PC-9 (cell line): ENCODE measurements around the gene CHST3. TPM values are rescaled to one million over a fixed set of nuclear protein-coding genes. Genes with fewer than 3 reads are reported as not detected.
"Not testable (repeated sequence)": the region's sequence is repeated elsewhere in the genome, so short reads cannot be mapped to it uniquely, and the experiment has no call there.

ENCODE experiments used
- Bru-seq: library from RNA; stranded (reverse); fragments of 400-500 nt; gene quantifications from one replicate; lab custom pipeline; 2021; lab: Mats Ljungman, UMichigan
- BruChase-seq, 2 experiments: library from RNA; stranded (reverse); fragments of 400-500 nt; gene quantifications; one replicate each; lab custom pipeline; 2021; lab: Mats Ljungman, UMichigan
- BruUV-seq: library from RNA; stranded (reverse); fragments of 400-500 nt; replicated peaks from 2 replicates; lab custom pipeline; 2021; lab: Mats Ljungman, UMichigan
- CTCF ChIA-PET: fragments of 300-600 bp; sonication (Branson Sonifier 250); formaldehyde crosslinking; loops from one replicate; lab custom pipeline; 2022; ENCODE audit warnings: antibody characterized with exemption; lab: Charles Lee
- POLR2A ChIA-PET: fragments of 300-600 bp; sonication (Branson Sonifier 250); formaldehyde crosslinking; loops from one replicate; lab custom pipeline; 2022; ENCODE audit warnings: antibody characterized with exemption; ENCODE audit not compliant: unreplicated experiment; lab: Charles Lee
- DNase-seq, 2 experiments: peaks; one replicate each; pipeline versions ENCODE4 v3.0.0 to v3.0.0-alpha.2; 2015 to 2022; ENCODE audit warnings: mixed read lengths in 1 of 2
- H2AFZ ChIP-seq: fragments of 200-600 bp; sonication (generic); 2 replicates; pipeline ENCODE4 v1.8.1; 2017; ENCODE audit warnings: antibody characterized with exemption
- H3F3A ChIP-seq: fragments of 200-600 bp; sonication (generic); 2 replicates; pipeline ENCODE4 v1.8.1; 2017; ENCODE audit warnings: antibody characterized with exemption, mild to moderate bottlenecking, low read depth; ENCODE audit not compliant: insufficient read depth
- H3K27ac ChIP-seq: fragments of 200-600 bp; sonication (generic); 2 replicates; pipeline ENCODE4 v1.6.1; 2016; ENCODE audit warnings: mixed run types
- H3K27me3 ChIP-seq: fragments of 200-600 bp; sonication (generic); 2 replicates; pipeline ENCODE4 v1.6.1; 2016; ENCODE audit warnings: low read depth, mixed run types; ENCODE audit not compliant: insufficient read depth
- H3K36me3 ChIP-seq: fragments of 200-600 bp; sonication (generic); 2 replicates; pipeline ENCODE4 v1.6.1; 2016; ENCODE audit warnings: low read depth, mixed run types
- H3K4me1 ChIP-seq: fragments of 200-600 bp; sonication (generic); replicated peaks from 2 replicates; pipeline ENCODE4 v1.6.1; 2016; ENCODE audit warnings: mixed run types; ENCODE audit not compliant: insufficient read depth
- H3K4me2 ChIP-seq: fragments of 200-600 bp; sonication (generic); 2 replicates; pipeline ENCODE4 v1.6.1; 2017; ENCODE audit warnings: mixed run types
- H3K4me3 ChIP-seq: fragments of 200-600 bp; sonication (generic); 2 replicates; pipeline ENCODE4 v1.6.1; 2016; ENCODE audit warnings: mixed run types
- H3K79me2 ChIP-seq: fragments of 200-600 bp; sonication (generic); 2 replicates; pipeline ENCODE4 v1.6.1; 2017; ENCODE audit warnings: low read depth, mixed run types
- H3K9me2 ChIP-seq: fragments of 200-600 bp; sonication (generic); 2 replicates; pipeline ENCODE4 v1.8.1; 2017; ENCODE audit warnings: mild to moderate bottlenecking; ENCODE audit not compliant: insufficient read depth
- H3K9me3 ChIP-seq: fragments of 200-600 bp; sonication (generic); 2 replicates; pipeline ENCODE4 v1.8.1; 2016; ENCODE audit warnings: low read depth; ENCODE audit not compliant: insufficient read depth
- H4K20me1 ChIP-seq: fragments of 200-600 bp; sonication (generic); 2 replicates; pipeline ENCODE4 v1.8.1; 2017; ENCODE audit not compliant: insufficient read depth
- EZH2 ChIP-seq: fragments of 200-600 bp; sonication (generic); IDR thresholded peaks from 2 replicates; pipeline ENCODE4 v1.8.0; 2017; ENCODE audit warnings: antibody characterized with exemption, low read depth
- intact Hi-C: fragments of 100-400 bp; cut with micrococcal nuclease; formaldehyde crosslinking; loops from one replicate; pipeline ENCODE4 v1.10.0; 2022; ENCODE audit not compliant: unreplicated experiment
- long read RNA-seq: library from polyadenylated mRNA; stranded (forward); transcript quantifications from one replicate; pipeline ENCODE4 v2.0.0, GENCODE V29; 2022
- total RNA-seq: library from RNA; stranded (reverse); gene quantifications from 2 replicates; pipeline ENCODE4 v1.2.3, GENCODE V29; 2021
- TF ChIP-seq, protein P1 (sequence below): fragments of 200-600 bp; sonication (generic); conservative IDR thresholded peaks from 2 replicates; pipeline ENCODE4 v1.6.1; 2017; ENCODE audit warnings: mixed run types, antibody characterized with exemption, mild to moderate bottlenecking, moderate library complexity

Gene CHST3, protein sequence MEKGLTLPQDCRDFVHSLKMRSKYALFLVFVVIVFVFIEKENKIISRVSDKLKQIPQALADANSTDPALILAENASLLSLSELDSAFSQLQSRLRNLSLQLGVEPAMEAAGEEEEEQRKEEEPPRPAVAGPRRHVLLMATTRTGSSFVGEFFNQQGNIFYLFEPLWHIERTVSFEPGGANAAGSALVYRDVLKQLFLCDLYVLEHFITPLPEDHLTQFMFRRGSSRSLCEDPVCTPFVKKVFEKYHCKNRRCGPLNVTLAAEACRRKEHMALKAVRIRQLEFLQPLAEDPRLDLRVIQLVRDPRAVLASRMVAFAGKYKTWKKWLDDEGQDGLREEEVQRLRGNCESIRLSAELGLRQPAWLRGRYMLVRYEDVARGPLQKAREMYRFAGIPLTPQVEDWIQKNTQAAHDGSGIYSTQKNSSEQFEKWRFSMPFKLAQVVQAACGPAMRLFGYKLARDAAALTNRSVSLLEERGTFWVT
- total RNA-seq: 21.3 and 23.3 TPM in 2 replicates
- percentile 73 among the genes with signal in this experiment for Bru-seq, nascent RNA
- percentile 75 among the genes with signal in this experiment for BruChase-seq, experiment 1, labeled RNA remaining after a 2-hour chase
- percentile 78 among the genes with signal in this experiment for BruChase-seq, experiment 2, labeled RNA remaining after a 6-hour chase
- long read RNA-seq, full-length matches to known transcripts: 2 of 13 reads
- long read RNA-seq, partial matches to known transcripts: 0 of 13 reads
- long read RNA-seq, other reads (novel, unspliced or antisense): 11 of 13 reads

DNA sequence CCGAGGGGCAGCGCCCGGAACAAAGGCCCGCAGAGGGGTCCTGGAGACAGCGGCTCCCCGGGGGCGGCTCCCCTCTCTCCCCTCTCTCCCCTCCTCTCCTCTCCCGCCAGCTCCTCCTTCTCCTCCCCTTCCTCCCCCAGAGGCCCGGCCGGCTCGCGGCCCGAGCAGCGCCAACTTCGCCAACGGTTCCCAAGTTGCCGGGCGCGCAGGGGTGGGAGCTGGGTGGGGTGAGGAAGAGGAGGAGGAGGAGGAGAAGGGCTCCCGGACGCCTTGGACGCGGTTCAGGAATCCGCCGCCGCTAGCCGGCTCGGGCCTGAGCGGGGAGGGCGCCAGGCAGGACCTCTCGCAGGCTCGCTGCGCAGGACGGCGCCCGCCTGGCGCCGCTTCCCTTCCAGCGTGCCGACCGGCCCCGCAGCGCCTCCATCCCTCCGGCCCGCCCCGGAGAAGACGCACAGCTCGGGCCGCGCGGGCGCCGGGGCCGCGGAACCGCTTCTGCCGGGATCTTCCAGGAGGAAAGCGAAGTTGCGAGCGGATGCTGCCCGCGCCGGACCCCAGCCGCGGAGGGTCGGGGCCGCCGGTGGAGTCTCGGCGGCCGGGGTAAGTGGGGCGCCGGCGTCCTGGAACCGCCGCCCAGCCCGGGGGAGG is at the start of gene CHST3:
Gene CHST3 (plus strand): TSS at position 298 of the 645 bp plus-strand sequence. CDS start 41,448 bp downstream, outside the sequence.
- Histone ChIP-seq H2AFZ (peak within 1 kb of the TSS; percentile 93), H3F3A (peaks cover 16% of the 10 kb centered on the region), H4K20me1 (no peaks in the 10 kb centered on the region), H3K9me3 (no peaks in the 10 kb centered on the region), H3K4me1 (peaks cover 41% of the 10 kb centered on the region), H3K79me2 (peaks cover 40% of the 10 kb centered on the region), H3K9me2 (no peaks in the 10 kb centered on the region), H3K4me2 (peak within 1 kb of the TSS; percentile 99), H3K27ac (no peak within 1 kb of the TSS), H3K27me3 (no peaks in the 10 kb centered on the region), H3K4me3 (peak within 1 kb of the TSS; percentile 74), H3K36me3 (no peaks in the 10 kb centered on the region)
- POLR2A ChIA-PET: interaction anchor here (0.5 to 0.7 kb wide), 2 partner anchors 53 to 235 kb away, joined by 3 to 4 read pairs; no protein-coding TSS in a partner anchor
- CTCF ChIA-PET: interaction anchor here (1.2 kb wide), 1 partner anchor 35 kb away, joined by 18 read pairs; no protein-coding TSS in a partner anchor
- BruUV-seq: no TSS peak
- TF ChIP-seq, protein P1, sequence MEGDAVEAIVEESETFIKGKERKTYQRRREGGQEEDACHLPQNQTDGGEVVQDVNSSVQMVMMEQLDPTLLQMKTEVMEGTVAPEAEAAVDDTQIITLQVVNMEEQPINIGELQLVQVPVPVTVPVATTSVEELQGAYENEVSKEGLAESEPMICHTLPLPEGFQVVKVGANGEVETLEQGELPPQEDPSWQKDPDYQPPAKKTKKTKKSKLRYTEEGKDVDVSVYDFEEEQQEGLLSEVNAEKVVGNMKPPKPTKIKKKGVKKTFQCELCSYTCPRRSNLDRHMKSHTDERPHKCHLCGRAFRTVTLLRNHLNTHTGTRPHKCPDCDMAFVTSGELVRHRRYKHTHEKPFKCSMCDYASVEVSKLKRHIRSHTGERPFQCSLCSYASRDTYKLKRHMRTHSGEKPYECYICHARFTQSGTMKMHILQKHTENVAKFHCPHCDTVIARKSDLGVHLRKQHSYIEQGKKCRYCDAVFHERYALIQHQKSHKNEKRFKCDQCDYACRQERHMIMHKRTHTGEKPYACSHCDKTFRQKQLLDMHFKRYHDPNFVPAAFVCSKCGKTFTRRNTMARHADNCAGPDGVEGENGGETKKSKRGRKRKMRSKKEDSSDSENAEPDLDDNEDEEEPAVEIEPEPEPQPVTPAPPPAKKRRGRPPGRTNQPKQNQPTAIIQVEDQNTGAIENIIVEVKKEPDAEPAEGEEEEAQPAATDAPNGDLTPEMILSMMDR: no peak
- no peak for TF ChIP-seq EZH2
- DNase-seq: peak in 1 of 2 experiments; percentile 58
- intact Hi-C loops: loop anchor here (10.0 kb wide), 1 partner anchor 129 kb away; no protein-coding TSS in a partner anchor

DNA sequence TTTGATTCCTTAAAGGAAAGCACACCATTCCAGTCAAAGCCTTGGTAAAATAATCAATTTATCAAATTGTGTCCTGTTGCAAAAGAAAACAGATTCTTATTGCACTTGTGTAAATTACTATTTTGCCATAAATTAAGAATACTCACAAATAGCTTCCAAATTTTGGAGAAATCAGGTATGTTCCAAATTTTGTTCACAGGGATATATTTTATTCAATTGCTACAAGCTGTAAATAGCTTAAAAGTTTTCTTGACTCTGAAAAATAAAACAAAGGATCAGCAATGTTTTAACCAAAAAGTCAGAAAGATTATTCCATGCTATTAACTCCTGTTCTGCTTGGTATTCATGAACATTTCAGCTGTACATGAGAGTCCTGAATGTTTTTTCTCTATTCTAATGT is 47.4 kb upstream of the CHST3 start:
- peaks cover 26% of the 10 kb centered on the region for H3K4me1 ChIP-seq
- H3K27me3 ChIP-seq: no peaks in the 10 kb centered on the region
- no peaks in the 10 kb centered on the region for H3K9me2 ChIP-seq
- H3K27ac ChIP-seq: no peak overlapping the region
- peaks cover 13% of the 10 kb centered on the region for H3F3A ChIP-seq
- no TSS peak for BruUV-seq
- no peak for DNase-seq
- intact Hi-C loops: no loop called here
- no peaks in the 10 kb centered on the region for H3K36me3 ChIP-seq
- no peaks in the 10 kb centered on the region for H4K20me1 ChIP-seq
- no peaks in the 10 kb centered on the region for H3K79me2 ChIP-seq
- H3K9me3 ChIP-seq: no peaks in the 10 kb centered on the region
- no peak overlapping the region for H3K4me3 ChIP-seq
- no peak for TF ChIP-seq EZH2
- TF ChIP-seq, protein P1: no peak
- H3K4me2 ChIP-seq: no peak overlapping the region
- ChIA-PET CTCF (interaction anchor here (0.9 to 1.3 kb wide), 2 partner anchors 20 to 132 kb away, joined by 3 read pairs; no protein-coding TSS in a partner anchor), POLR2A (interaction anchor here (0.6 kb wide), 1 partner anchor 294 kb away, joined by 3 read pairs; no protein-coding TSS in a partner anchor)
- no peak overlapping the region for H2AFZ ChIP-seq

DNA sequence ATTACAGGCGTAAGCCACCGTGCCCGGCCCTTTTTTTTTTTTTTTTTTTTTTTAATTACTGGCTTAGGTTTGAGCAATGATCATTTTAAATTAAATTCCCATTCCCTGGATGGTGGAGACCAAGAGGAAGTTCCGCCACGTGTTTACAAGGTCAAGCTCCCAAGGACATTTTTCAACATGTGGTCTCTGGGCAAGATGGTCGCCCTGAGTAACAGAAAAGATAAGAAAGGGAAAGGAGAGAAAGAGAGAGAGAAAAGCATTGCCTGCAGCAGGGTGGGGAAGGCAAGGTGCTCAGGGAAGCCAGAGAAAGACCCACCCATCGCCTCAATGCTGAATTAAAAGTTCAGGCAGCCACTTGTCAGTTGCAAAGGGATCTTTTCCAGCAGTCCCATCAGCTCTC is 45.2 kb upstream of the CHST3 start:
- Histone ChIP-seq H3K4me3 (no peak overlapping the region), H3K9me2 (no peaks in the 10 kb centered on the region), H3K9me3 (no peaks in the 10 kb centered on the region), H4K20me1 (no peaks in the 10 kb centered on the region), H3K36me3 (no peaks in the 10 kb centered on the region), H3K4me2 (no peak overlapping the region), H2AFZ (no peak overlapping the region), H3K27me3 (no peaks in the 10 kb centered on the region), H3K27ac (no peak overlapping the region), H3K4me1 (peaks cover 29% of the 10 kb centered on the region), H3F3A (peaks cover 13% of the 10 kb centered on the region), H3K79me2 (no peaks in the 10 kb centered on the region)
- DNase-seq: no peak
- intact Hi-C loops: no loop called here
- no TSS peak for BruUV-seq
- TF ChIP-seq, protein P1: no peak
- POLR2A ChIA-PET: no interaction called here
- CTCF ChIA-PET: no interaction called here

DNA sequence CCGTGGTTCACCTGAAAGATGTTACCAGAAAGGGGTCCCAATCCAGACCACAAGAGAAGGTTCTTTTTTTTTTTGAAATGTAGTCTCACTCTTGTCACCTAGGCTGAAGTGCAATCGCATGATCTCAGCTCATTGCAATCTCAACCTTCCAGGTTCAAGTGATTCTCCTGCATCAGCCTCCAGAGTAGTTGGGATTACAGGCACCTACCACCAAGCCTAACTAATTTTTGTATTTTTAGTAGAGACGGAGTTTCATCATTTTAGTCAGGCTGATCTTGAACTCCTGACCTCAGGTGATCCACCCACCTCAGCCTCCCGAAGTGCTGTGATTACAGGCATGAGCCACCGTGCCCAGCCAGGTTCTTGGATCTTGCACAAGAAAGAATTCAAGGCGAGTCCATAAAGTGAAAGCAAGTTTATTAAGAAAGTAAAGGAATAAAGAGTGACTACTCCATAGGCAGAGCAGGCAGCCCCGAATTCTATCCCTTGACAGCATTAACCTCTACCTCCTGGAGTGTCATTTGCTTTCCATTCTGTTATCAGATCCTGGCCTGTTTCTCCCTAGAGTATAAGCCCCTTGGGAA is 44.1 kb upstream of the CHST3 start:
- Histone ChIP-seq H3F3A (peaks cover 13% of the 10 kb centered on the region), H3K27ac (peak overlapping the region; percentile 28), H3K4me1 (peaks cover 29% of the 10 kb centered on the region), H3K4me2 (peak overlapping the region; percentile 55)
- H4K20me1 ChIP-seq, H3K36me3 ChIP-seq, H3K9me3 ChIP-seq, BruUV-seq, POLR2A ChIA-PET, H2AFZ ChIP-seq, intact Hi-C loops, H3K79me2 ChIP-seq, H3K4me3 ChIP-seq, H3K9me2 ChIP-seq, H3K27me3 ChIP-seq: not testable (repeated sequence)
- CTCF ChIA-PET: interaction anchor here (1.1 kb wide), 1 partner anchor 137 kb away, joined by 3 read pairs; no protein-coding TSS in a partner anchor
- peak in 1 of 2 experiments; percentile 48 for DNase-seq
